ENCODE measurements around the gene PHF14. TPM values are rescaled to one million over a fixed set of nuclear protein-coding genes. Genes with fewer than 3 reads are reported as not detected.

PHF14 gene
- total and polyA plus RNA-seq, 2 donors (not counting 1 experiment from before 2014, with no cell fraction given), result 9.6 to 43.7 TPM

GRCh38 chr7:11185179-11185815 is 211.6 kb downstream of the PHF14 start:
- ATAC-seq (ENCODE audit: low read depth), result no peak
- CTCF ChIA-PET, result no interaction called here
- peaks cover 3% of the 10 kb centered on the region for H3K9me3 Mint-ChIP-seq (ENCODE audit: insufficient read depth)
- H3K4me3 ChIP-seq (ENCODE audit: control extremely low read depth in 1 of 5, extremely low read depth in 1 of 5, insufficient read depth in 1 of 5, low read depth in 2 of 5, low read length in 4 of 5), result no peak overlapping the region
- H3K4me3 Mint-ChIP-seq, result no peak overlapping the region
- WGBS (ENCODE audit: insufficient coverage), result 95% methylated on average over 2 of the region's 4 CpGs
- H3K27ac ChIP-seq (ENCODE audit: low read length in 2 of 2), result no peak overlapping the region
- no peaks in the 10 kb centered on the region for H3K36me3 ChIP-seq (replicated peaks in 1 of 2; ENCODE audit: control extremely low read depth in 1 of 2, control insufficient read depth in 1 of 2, extremely low read depth in 1 of 2, insufficient read depth in 2 of 2, low read length in 1 of 2)
- intact Hi-C loops (cut with micrococcal nuclease), result no loop called here
- H3K9me3 ChIP-seq (ENCODE audit: control extremely low read depth in 1 of 3, control insufficient read depth in 2 of 3, insufficient read depth in 1 of 3, low read length in 2 of 3), result peaks cover 0 to 4% (median 0%) of the 10 kb centered on the region in 3 donors
- no peak overlapping the region for H3K27ac Mint-ChIP-seq
- H3K79me2 ChIP-seq (ENCODE audit: control insufficient read depth, insufficient read depth, low read length), result no peaks in the 10 kb centered on the region
- H3K4me1 Mint-ChIP-seq, result no peaks in the 10 kb centered on the region
- no peaks in the 10 kb centered on the region for H4K20me1 ChIP-seq (ENCODE audit: control insufficient read depth, insufficient read depth, low read length, poor library complexity, severe bottlenecking)
- no peak for DNase-seq
- H3K4me1 ChIP-seq (ENCODE audit: control insufficient read depth in 2 of 2, insufficient read depth in 2 of 2, low read length in 2 of 2), result no peaks in the 10 kb centered on the region
- POLR2A ChIA-PET, result no interaction called here
- no peaks in the 10 kb centered on the region for H3K27me3 ChIP-seq (replicated peaks in 1 of 4; ENCODE audit: control extremely low read depth in 1 of 4, control insufficient read depth in 3 of 4, insufficient read depth in 4 of 4, low read length in 3 of 4)
- no peak overlapping the region for H2AFZ ChIP-seq (ENCODE audit: insufficient read depth, low read depth, low read length, poor library complexity, severe bottlenecking)
- no peak overlapping the region for H3K9ac ChIP-seq (ENCODE audit: low read length)
- no peak overlapping the region for H3K4me2 ChIP-seq (replicated peaks; ENCODE audit: low read depth, low read length, poor library complexity, severe bottlenecking)
- TF ChIP-seq CTCF (IDR thresholded peaks at IDR 0.05), result no peak
- TF ChIP-seq EZH2 (IDR thresholded peaks at IDR 0.05; ENCODE audit: borderline replicate concordance, insufficient read depth, low read depth, low read length, poor library complexity, severe bottlenecking), result no peak
- H3K27me3 Mint-ChIP-seq, result no peaks in the 10 kb centered on the region

- 100% methylated on average over 3 of the region's 8 CpGs for WGBS (ENCODE audit: insufficient coverage)
- H3K4me2 ChIP-seq (replicated peaks; ENCODE audit: low read depth, low read length, poor library complexity, severe bottlenecking), result no peak overlapping the region
- no peak overlapping the region for H3K4me3 Mint-ChIP-seq
Observed at GRCh38 chr7:11188529-11189310, 215.0 kb downstream of the PHF14 start.

More at GRCh38 chr7:11188529-11189310, 215.0 kb downstream of the PHF14 start:
- Histone ChIP-seq H3K4me1 (ENCODE audit: control insufficient read depth in 2 of 2, insufficient read depth in 2 of 2, low read length in 2 of 2) (no peaks in the 10 kb centered on the region), H3K9ac (ENCODE audit: low read length) (no peak overlapping the region), H3K27me3 (replicated peaks in 1 of 4; ENCODE audit: control extremely low read depth in 1 of 4, control insufficient read depth in 3 of 4, insufficient read depth in 4 of 4, low read length in 3 of 4) (no peaks in the 10 kb centered on the region), H3K27ac (ENCODE audit: low read length in 2 of 2) (no peak overlapping the region), H3K36me3 (replicated peaks in 1 of 2; ENCODE audit: control extremely low read depth in 1 of 2, control insufficient read depth in 1 of 2, extremely low read depth in 1 of 2, insufficient read depth in 2 of 2, low read length in 1 of 2) (no peaks in the 10 kb centered on the region), H3K9me3 (ENCODE audit: control extremely low read depth in 1 of 3, control insufficient read depth in 2 of 3, insufficient read depth in 1 of 3, low read length in 2 of 3) (peaks cover 0 to 4% (median 0%) of the 10 kb centered on the region in 3 donors), H3K79me2 (ENCODE audit: control insufficient read depth, insufficient read depth, low read length) (no peaks in the 10 kb centered on the region), H3K4me3 (ENCODE audit: control extremely low read depth in 1 of 5, extremely low read depth in 1 of 5, insufficient read depth in 1 of 5, low read depth in 2 of 5, low read length in 4 of 5) (no peak overlapping the region), H4K20me1 (ENCODE audit: control insufficient read depth, insufficient read depth, low read length, poor library complexity, severe bottlenecking) (no peaks in the 10 kb centered on the region), H2AFZ (ENCODE audit: insufficient read depth, low read depth, low read length, poor library complexity, severe bottlenecking) (no peak overlapping the region)
- peaks cover 3% of the 10 kb centered on the region for H3K9me3 Mint-ChIP-seq (ENCODE audit: insufficient read depth)
- no peak for ATAC-seq (ENCODE audit: low read depth)
- H3K27ac Mint-ChIP-seq, result no peak overlapping the region
- intact Hi-C loops (cut with micrococcal nuclease), result no loop called here
- peaks cover 8% of the 10 kb centered on the region for H3K27me3 Mint-ChIP-seq
- ChIA-PET POLR2A (no interaction called here), CTCF (no interaction called here)
- TF ChIP-seq CTCF (IDR thresholded peaks at IDR 0.05), result no peak
- TF ChIP-seq EZH2 (IDR thresholded peaks at IDR 0.05; ENCODE audit: borderline replicate concordance, insufficient read depth, low read depth, low read length, poor library complexity, severe bottlenecking), result no peak
- no peak for DNase-seq
- H3K4me1 Mint-ChIP-seq, result no peaks in the 10 kb centered on the region
